SK-N-SH treated with all-trans-retinoic acid at 6 μM for 48 hours (cell line): ENCODE results near the gene PGF.

Experiments used
- ARNTL ChIP-seq: fragments of 450-650 bp; formaldehyde crosslinking; IDR thresholded peaks from 2 replicates; pipeline ENCODE4 v1.5.0; 2020; ENCODE audit warnings: low read depth, mild to moderate bottlenecking, moderate library complexity, borderline replicate concordance
- CSDC2 ChIP-seq: fragments of 250-450 bp; sonication (Bioruptor Pico); IDR thresholded peaks from 2 replicates; pipeline ENCODE4 v1.5.0; 2020; ENCODE audit warnings: mild to moderate bottlenecking, moderate library complexity
- ESRRG ChIP-seq: fragments of 250-450 bp; sonication (Bioruptor Pico); IDR thresholded peaks from 2 replicates; pipeline ENCODE4 v1.6.1; 2021; ENCODE audit warnings: mild to moderate bottlenecking
- OSR1 ChIP-seq: fragments of 250-450 bp; sonication (Bioruptor Pico); IDR thresholded peaks from 2 replicates; pipeline ENCODE4 v1.8.0; 2022; ENCODE audit warnings: moderate library complexity, mild to moderate bottlenecking, inconsistent platforms
- RARB ChIP-seq: fragments of 250-450 bp; sonication (Bioruptor Pico); IDR thresholded peaks from 2 replicates; pipeline ENCODE4 v1.8.0; 2021; ENCODE audit warnings: mild to moderate bottlenecking, moderate library complexity
- TF ChIP-seq, protein P1 (sequence below): fragments of 250-450 bp; sonication (Bioruptor Pico); IDR thresholded peaks from 2 replicates; pipeline ENCODE4 v1.8.0; 2020; ENCODE audit warnings: mild to moderate bottlenecking, moderate library complexity, borderline replicate concordance

DNA sequence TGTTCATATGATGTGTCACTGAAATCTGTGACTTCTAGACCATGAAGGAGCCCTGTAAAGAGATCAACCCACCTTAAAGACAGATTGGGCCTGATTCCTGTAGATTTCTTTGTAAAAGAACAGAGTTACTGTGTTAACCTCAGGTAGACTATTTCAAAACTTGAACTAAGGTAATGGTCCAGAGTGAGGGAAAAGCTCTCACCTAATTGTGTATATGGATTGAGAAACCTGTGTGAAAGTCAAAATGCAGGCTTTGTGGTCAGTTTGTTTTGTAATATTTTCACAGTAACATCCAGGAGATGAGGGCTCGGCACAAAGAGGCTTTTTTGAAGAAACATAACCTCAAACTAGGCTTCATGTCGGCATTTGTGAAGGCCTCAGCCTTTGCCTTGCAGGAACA is 57.3 kb downstream of the PGF start:
- TF ChIP-seq, protein P1, sequence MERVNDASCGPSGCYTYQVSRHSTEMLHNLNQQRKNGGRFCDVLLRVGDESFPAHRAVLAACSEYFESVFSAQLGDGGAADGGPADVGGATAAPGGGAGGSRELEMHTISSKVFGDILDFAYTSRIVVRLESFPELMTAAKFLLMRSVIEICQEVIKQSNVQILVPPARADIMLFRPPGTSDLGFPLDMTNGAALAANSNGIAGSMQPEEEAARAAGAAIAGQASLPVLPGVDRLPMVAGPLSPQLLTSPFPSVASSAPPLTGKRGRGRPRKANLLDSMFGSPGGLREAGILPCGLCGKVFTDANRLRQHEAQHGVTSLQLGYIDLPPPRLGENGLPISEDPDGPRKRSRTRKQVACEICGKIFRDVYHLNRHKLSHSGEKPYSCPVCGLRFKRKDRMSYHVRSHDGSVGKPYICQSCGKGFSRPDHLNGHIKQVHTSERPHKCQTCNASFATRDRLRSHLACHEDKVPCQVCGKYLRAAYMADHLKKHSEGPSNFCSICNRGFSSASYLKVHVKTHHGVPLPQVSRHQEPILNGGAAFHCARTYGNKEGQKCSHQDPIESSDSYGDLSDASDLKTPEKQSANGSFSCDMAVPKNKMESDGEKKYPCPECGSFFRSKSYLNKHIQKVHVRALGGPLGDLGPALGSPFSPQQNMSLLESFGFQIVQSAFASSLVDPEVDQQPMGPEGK: no peak
- TF ChIP-seq ESRRG (CRISPR knock-in tag): no peak
- TF ChIP-seq OSR1 (CRISPR knock-in tag): no peak
- TF ChIP-seq CSDC2: no peak
- TF ChIP-seq ARNTL (CRISPR knock-in tag): no peak
- no peak for TF ChIP-seq RARB
